ENCODE results near the gene ETV5. TPM values are rescaled to one million over a fixed set of nuclear protein-coding genes. Genes with fewer than 3 reads are reported as not detected.

The ETV5 gene
- total and polyA plus RNA-seq, 2 donors from 2014 or later, result 5.1 to 34.6 TPM

DNA sequence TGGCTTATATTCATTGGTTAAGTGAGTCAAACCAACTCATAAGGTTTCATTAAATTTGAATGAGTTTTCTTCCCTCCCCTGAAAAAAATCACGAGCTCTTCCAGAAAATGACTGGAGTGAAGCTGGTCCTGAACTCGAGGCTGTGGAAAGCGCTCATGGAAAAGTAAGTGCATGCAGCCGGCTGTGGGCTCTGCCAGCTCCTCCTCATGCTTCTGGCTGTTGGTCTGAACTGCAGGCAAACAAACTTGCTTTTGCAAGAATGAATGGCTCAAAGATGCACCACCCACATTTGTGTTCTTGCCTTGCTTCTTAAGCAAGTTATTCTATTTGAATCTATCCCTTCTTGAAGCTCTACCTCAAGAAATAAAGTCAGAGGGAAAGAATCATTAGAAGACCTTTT lies 6.2 kb downstream of the ETV5 start:
- H3K36me3 ChIP-seq (ENCODE audit: control insufficient read depth in 2 of 3, insufficient read depth in 3 of 3, low read length in 3 of 3), result peaks cover 0 to 3% (median 0%) of the 10 kb centered on the region in 3 donors
- FAIRE-seq, result no peak
- no peak overlapping the region for H3K4me3 ChIP-seq (ENCODE audit: low read length in 3 of 3)
- no peak overlapping the region for H3K9ac ChIP-seq (ENCODE audit: low read length in 3 of 3)
- H3K4me1 ChIP-seq (ENCODE audit: control insufficient read depth in 2 of 3, insufficient read depth in 2 of 3, low read depth in 1 of 3, low read length in 3 of 3), result peaks cover 0 to 9% (median 4%) of the 10 kb centered on the region in 3 donors
- no peaks in the 10 kb centered on the region for H3K9me3 ChIP-seq (ENCODE audit: control insufficient read depth in 2 of 3, insufficient read depth in 1 of 3, low read length in 3 of 3)
- TF ChIP-seq, protein P1, sequence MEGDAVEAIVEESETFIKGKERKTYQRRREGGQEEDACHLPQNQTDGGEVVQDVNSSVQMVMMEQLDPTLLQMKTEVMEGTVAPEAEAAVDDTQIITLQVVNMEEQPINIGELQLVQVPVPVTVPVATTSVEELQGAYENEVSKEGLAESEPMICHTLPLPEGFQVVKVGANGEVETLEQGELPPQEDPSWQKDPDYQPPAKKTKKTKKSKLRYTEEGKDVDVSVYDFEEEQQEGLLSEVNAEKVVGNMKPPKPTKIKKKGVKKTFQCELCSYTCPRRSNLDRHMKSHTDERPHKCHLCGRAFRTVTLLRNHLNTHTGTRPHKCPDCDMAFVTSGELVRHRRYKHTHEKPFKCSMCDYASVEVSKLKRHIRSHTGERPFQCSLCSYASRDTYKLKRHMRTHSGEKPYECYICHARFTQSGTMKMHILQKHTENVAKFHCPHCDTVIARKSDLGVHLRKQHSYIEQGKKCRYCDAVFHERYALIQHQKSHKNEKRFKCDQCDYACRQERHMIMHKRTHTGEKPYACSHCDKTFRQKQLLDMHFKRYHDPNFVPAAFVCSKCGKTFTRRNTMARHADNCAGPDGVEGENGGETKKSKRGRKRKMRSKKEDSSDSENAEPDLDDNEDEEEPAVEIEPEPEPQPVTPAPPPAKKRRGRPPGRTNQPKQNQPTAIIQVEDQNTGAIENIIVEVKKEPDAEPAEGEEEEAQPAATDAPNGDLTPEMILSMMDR (IDR thresholded peaks at IDR 0.05; ENCODE audit: borderline replicate concordance, extremely low read depth, insufficient read depth), result no peak
- no peaks in the 10 kb centered on the region for H3K27me3 ChIP-seq (ENCODE audit: control insufficient read depth, insufficient read depth, low read length)
- DNase-seq, result no peak
- intact Hi-C loops (cut with DNase I), result no loop called here
- no peak overlapping the region for H3K27ac ChIP-seq (ENCODE audit: low read depth in 2 of 2, low read length in 2 of 2)

- Histone ChIP-seq H3K4me1 (ENCODE audit: control insufficient read depth in 2 of 3, insufficient read depth in 2 of 3, low read depth in 1 of 3, low read length in 3 of 3) (peaks cover 6 to 23% (median 17%) of the 10 kb centered on the region in 3 donors), H3K27ac (ENCODE audit: low read depth in 2 of 2, low read length in 2 of 2) (no peak overlapping the region), H3K4me3 (ENCODE audit: low read length in 3 of 3) (no peak overlapping the region), H3K9me3 (ENCODE audit: control insufficient read depth in 2 of 3, insufficient read depth in 1 of 3, low read length in 3 of 3) (no peaks in the 10 kb centered on the region), H3K27me3 (ENCODE audit: control insufficient read depth, insufficient read depth, low read length) (no peaks in the 10 kb centered on the region), H3K36me3 (ENCODE audit: control insufficient read depth in 2 of 3, insufficient read depth in 3 of 3, low read length in 3 of 3) (peaks cover 0 to 2% (median 0%) of the 10 kb centered on the region in 3 donors), H3K9ac (ENCODE audit: low read length in 3 of 3) (no peak overlapping the region)
- no peak for DNase-seq
- TF ChIP-seq, protein P1 (IDR thresholded peaks at IDR 0.05; ENCODE audit: borderline replicate concordance, extremely low read depth, insufficient read depth), result no peak
- FAIRE-seq, result no peak
- intact Hi-C loops (cut with DNase I), result no loop called here
Measured at GRCh38 chr3:186100398-186100797, 8.5 kb downstream of the ETV5 start.

DNA sequence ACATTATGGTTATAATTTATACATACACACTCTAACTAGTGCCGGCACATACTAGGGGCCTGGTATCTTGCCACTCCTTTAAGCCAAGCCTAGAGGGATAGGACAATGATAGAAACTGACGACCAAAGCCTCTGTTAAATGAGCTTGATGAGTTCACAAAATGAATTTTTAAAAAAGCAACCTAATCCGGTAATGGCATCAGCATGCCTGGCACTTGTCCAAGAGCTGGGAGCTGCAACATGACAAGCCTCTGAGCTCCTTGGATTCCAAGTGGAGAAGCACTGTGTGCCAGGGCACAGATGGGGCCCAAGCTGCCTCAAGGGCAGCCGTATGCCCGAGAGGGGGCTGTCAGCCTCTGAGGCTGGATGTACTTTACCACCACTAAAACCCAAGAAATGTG lies 9.7 kb downstream of the ETV5 start:
- Histone ChIP-seq H3K36me3 (ENCODE audit: control insufficient read depth in 2 of 3, insufficient read depth in 3 of 3, low read length in 3 of 3) (no peaks in the 10 kb centered on the region), H3K27me3 (ENCODE audit: control insufficient read depth, insufficient read depth, low read length) (no peaks in the 10 kb centered on the region), H3K9me3 (ENCODE audit: control insufficient read depth in 2 of 3, insufficient read depth in 1 of 3, low read length in 3 of 3) (no peaks in the 10 kb centered on the region), H3K4me3 (ENCODE audit: low read length in 3 of 3) (no peak overlapping the region), H3K27ac (ENCODE audit: low read depth in 2 of 2, low read length in 2 of 2) (no peak overlapping the region), H3K9ac (ENCODE audit: low read length in 3 of 3) (no peak overlapping the region), H3K4me1 (ENCODE audit: control insufficient read depth in 2 of 3, insufficient read depth in 2 of 3, low read depth in 1 of 3, low read length in 3 of 3) (peaks cover 6 to 28% (median 17%) of the 10 kb centered on the region in 3 donors)
- intact Hi-C loops (cut with DNase I), result no loop called here
- no peak for FAIRE-seq
- DNase-seq, result peak; percentile 44 to 84 (median 58)
- TF ChIP-seq, protein P1 (IDR thresholded peaks at IDR 0.05; ENCODE audit: borderline replicate concordance, extremely low read depth, insufficient read depth), result no peak

GRCh38 chr3:186098740-186099139 lies 10.1 kb downstream of the ETV5 start:
- Histone ChIP-seq H3K27me3 (ENCODE audit: control insufficient read depth, insufficient read depth, low read length) (no peaks in the 10 kb centered on the region), H3K4me1 (ENCODE audit: control insufficient read depth in 2 of 3, insufficient read depth in 2 of 3, low read depth in 1 of 3, low read length in 3 of 3) (peaks cover 6 to 28% (median 17%) of the 10 kb centered on the region in 3 donors), H3K4me3 (ENCODE audit: low read length in 3 of 3) (no peak overlapping the region), H3K36me3 (ENCODE audit: control insufficient read depth in 2 of 3, insufficient read depth in 3 of 3, low read length in 3 of 3) (no peaks in the 10 kb centered on the region), H3K9me3 (ENCODE audit: control insufficient read depth in 2 of 3, insufficient read depth in 1 of 3, low read length in 3 of 3) (no peaks in the 10 kb centered on the region), H3K9ac (ENCODE audit: low read length in 3 of 3) (no peak overlapping the region), H3K27ac (ENCODE audit: low read depth in 2 of 2, low read length in 2 of 2) (no peak overlapping the region)
- DNase-seq (no peak), FAIRE-seq (no peak)
- TF ChIP-seq, protein P1 (IDR thresholded peaks at IDR 0.05; ENCODE audit: borderline replicate concordance, extremely low read depth, insufficient read depth), result no peak
- intact Hi-C loops (cut with DNase I), result no loop called here

Data from kidney (tissue), 14 donors.